ENCODE data around the gene TAP1. TPM values are rescaled to one million over a fixed set of nuclear protein-coding genes. Genes with fewer than 3 reads are reported as not detected.

The TAP1 gene
- total RNA-seq, 3 donors from 2014 or later = 69.5 to 131 (median 91.3) TPM

GRCh38 chr6:32852018-32852843 is 1.3 kb downstream of the TAP1 start:
- H3K4me3 ChIP-seq = peak overlapping the region; percentile 97
- peaks cover 24% of the 10 kb centered on the region for H3K4me1 ChIP-seq (ENCODE audit: low read depth)
- DNase-seq (peak; percentile 67 to 73 (median 71)), ATAC-seq (peak; percentile 5)
- no peaks in the 10 kb centered on the region for H3K9me3 ChIP-seq
- peaks cover 9% of the 10 kb centered on the region for H3K36me3 ChIP-seq (ENCODE audit: low read depth)
- intact Hi-C loops (cut with DNase I, micrococcal nuclease) = no loop called here
- TF ChIP-seq CTCF (IDR thresholded peaks at IDR 0.05) = no peak

- no peak for TF ChIP-seq CTCF (IDR thresholded peaks at IDR 0.05)
- Histone ChIP-seq H3K36me3 (ENCODE audit: low read depth) (peaks cover 9% of the 10 kb centered on the region), H3K4me1 (ENCODE audit: low read depth) (peaks cover 24% of the 10 kb centered on the region), H3K9me3 (no peaks in the 10 kb centered on the region), H3K4me3 (no peak overlapping the region)
- no peak for ATAC-seq
- DNase-seq = no peak
- intact Hi-C loops (cut with DNase I, micrococcal nuclease) = no loop called here
Measured at GRCh38 chr6:32851025-32851424, 2.5 kb downstream of the TAP1 start.

GRCh38 chr6:32849126-32849525 is 4.4 kb downstream of the TAP1 start:
- no peak for ATAC-seq
- intact Hi-C loops (cut with DNase I, micrococcal nuclease) = no loop called here
- peaks cover 9% of the 10 kb centered on the region for H3K36me3 ChIP-seq (ENCODE audit: low read depth)
- H3K4me3 ChIP-seq = no peak overlapping the region
- TF ChIP-seq CTCF (IDR thresholded peaks at IDR 0.05) = no peak
- H3K4me1 ChIP-seq (ENCODE audit: low read depth) = peaks cover 24% of the 10 kb centered on the region
- no peak for DNase-seq
- no peaks in the 10 kb centered on the region for H3K9me3 ChIP-seq

GRCh38 chr6:32847795-32848194 is 5.7 kb downstream of the TAP1 start:
- TF ChIP-seq CTCF (IDR thresholded peaks at IDR 0.05) = no peak
- Histone ChIP-seq H3K4me1 (ENCODE audit: low read depth) (peaks cover 29% of the 10 kb centered on the region), H3K36me3 (ENCODE audit: low read depth) (peaks cover 9% of the 10 kb centered on the region), H3K4me3 (no peak overlapping the region), H3K9me3 (no peaks in the 10 kb centered on the region)
- intact Hi-C loops (cut with DNase I, micrococcal nuclease) = no loop called here
- ATAC-seq (no peak), DNase-seq (no peak)

- Histone ChIP-seq H3K4me1 (ENCODE audit: low read depth) (peaks cover 29% of the 10 kb centered on the region), H3K36me3 (ENCODE audit: low read depth) (peaks cover 9% of the 10 kb centered on the region), H3K9me3 (no peaks in the 10 kb centered on the region), H3K4me3 (no peak overlapping the region)
- intact Hi-C loops (cut with DNase I, micrococcal nuclease) = no loop called here
- ATAC-seq (no peak), DNase-seq (no peak)
- no peak for TF ChIP-seq CTCF (IDR thresholded peaks at IDR 0.05)
Measured at GRCh38 chr6:32847004-32847403, 6.5 kb downstream of the TAP1 start.
